GM12873 (cell line): ENCODE data around the gene TTC21B.

Source experiments
- TF ChIP-seq, protein P1 (sequence below): IDR thresholded peaks from 2 replicates; pipeline ENCODE4 v1.5.1; 2012; ENCODE audit warnings: low read depth, mild to moderate bottlenecking, moderate library complexity, low read length, control low read depth; ENCODE audit not compliant: insufficient read depth; ENCODE audit errors: missing control alignments

TTC21B gene

DNA sequence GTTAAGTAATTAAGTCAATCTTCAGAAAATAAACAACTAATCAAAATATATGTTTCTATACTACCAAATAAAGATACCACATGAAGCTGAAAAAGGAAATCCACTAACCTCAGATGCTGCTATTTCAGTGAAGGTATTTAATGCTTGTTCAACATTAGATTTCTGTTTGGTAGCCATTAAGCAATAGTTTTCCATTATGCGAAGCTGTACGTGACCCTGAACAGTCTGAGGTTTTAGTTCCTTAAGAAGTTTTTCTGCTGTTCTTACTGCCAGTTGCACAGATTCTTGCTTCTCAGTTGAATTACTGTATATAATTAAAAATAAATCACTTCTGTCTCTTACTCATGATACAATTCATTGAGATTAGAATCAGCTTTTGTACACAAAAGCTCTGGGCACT lies 65.4 kb downstream of the TTC21B start:
- TF ChIP-seq, protein P1, sequence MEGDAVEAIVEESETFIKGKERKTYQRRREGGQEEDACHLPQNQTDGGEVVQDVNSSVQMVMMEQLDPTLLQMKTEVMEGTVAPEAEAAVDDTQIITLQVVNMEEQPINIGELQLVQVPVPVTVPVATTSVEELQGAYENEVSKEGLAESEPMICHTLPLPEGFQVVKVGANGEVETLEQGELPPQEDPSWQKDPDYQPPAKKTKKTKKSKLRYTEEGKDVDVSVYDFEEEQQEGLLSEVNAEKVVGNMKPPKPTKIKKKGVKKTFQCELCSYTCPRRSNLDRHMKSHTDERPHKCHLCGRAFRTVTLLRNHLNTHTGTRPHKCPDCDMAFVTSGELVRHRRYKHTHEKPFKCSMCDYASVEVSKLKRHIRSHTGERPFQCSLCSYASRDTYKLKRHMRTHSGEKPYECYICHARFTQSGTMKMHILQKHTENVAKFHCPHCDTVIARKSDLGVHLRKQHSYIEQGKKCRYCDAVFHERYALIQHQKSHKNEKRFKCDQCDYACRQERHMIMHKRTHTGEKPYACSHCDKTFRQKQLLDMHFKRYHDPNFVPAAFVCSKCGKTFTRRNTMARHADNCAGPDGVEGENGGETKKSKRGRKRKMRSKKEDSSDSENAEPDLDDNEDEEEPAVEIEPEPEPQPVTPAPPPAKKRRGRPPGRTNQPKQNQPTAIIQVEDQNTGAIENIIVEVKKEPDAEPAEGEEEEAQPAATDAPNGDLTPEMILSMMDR, result no peak

DNA sequence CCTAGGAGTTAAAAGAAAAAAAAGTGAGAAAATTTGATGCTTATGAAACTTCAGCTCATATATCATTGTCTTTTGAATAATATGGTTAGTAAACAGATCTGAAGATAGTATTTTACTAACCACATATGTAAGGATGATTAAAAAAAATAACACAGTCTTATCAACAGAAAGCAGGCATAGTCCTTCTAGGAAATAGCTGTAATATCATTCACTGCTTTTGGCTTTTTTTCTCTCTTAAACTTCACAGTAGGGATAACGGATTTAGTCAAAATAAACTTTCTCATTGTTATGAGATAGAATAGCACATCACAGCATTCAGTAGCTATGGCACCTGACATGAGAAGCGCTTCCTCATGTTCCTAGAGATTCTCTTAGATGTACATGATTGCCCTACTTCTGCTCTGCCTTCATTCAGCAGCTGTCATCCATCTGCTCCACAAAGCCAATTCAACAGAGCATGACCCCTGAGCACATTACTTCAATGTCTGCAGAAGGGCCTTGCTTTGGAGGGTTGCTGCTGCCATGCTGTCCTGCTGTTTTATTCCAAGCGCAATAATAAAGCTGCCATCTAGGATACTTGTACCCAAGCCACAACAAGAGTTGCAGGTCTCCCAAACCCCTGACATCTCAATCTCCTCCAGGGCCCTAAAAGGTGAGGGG lies 67.0 kb downstream of the TTC21B start:
- TF ChIP-seq, protein P1, result no peak

DNA sequence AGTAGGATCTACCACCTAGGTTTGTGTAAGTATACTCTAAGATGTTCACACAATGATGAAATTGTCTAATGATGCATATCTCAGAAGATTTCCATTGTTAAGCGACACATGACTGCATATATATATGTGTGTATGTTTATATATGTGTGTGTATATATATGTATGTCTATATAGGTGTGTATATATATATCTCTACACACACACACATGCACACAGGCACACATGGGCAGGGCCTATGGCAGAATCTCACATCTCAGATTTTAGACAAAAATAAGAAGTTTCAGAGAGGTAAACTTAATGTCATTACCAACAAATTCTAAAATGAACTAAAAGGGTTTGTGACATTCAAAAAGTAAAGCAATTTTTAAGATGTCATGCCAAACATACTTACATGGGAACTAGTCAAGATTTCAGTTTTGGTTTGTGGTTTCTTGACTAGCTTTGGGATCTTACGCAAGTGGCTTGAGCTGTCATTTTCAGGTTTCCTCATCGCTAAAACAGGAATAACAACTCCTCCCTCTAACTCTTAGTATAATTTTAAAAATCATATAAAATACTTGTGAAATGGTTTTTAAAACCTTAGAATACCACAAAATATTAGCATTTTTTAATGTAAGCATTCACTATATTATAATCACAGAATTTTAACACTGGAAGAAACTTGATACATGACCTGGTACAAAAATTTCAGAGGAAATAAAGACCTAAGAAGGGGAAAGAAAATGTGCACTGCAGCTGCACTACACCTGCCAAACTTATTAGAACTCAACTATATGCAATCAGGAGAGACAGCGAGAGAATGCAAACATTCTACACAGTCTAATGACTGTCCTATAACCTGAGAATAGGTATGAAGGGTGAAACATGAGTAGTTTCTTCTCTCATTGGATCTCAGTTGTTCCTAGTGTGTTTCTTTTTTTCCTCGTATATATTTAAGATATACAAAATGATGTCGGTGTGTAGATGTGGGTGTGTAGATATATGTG lies 75.7 kb downstream of the TTC21B start:
- TF ChIP-seq, protein P1, result no peak

DNA sequence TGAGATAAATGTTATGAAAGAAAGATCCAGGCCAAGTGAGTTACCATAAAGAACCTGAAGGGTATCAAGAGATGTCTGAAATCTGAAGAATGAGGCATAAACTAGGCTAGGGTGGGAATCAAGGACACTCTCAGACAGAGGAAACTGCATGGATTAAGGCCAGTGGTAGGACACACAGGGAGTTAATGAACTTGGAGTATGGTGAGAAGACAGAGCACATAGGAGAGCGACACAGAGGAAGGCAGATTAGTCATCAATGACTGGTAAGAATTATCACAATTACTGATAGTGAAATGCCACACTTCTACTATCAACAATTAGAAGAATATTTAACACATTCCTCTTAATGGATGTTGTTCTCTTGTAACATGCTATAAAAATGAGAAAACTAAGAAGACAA lies 76.9 kb downstream of the TTC21B start:
- TF ChIP-seq, protein P1, result no peak

DNA sequence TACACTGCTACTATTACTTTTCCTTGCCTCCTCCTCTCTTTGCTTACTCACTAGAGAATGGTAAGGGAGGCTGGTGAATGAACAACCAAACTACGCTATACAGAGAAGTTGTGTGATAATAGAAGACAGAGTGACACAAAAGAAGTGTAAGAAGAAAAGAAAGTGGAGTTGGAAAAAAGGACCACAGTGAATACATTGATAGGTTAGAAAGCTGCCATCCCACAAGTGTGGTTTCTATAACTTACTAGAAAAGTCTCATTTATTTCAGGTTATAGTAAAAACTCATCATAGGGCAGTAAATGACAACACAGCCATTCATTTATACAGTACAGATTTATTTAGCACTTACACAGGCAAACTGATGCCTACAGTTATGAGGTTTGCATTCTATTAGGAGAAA lies 77.3 kb downstream of the TTC21B start:
- TF ChIP-seq, protein P1, result no peak

DNA sequence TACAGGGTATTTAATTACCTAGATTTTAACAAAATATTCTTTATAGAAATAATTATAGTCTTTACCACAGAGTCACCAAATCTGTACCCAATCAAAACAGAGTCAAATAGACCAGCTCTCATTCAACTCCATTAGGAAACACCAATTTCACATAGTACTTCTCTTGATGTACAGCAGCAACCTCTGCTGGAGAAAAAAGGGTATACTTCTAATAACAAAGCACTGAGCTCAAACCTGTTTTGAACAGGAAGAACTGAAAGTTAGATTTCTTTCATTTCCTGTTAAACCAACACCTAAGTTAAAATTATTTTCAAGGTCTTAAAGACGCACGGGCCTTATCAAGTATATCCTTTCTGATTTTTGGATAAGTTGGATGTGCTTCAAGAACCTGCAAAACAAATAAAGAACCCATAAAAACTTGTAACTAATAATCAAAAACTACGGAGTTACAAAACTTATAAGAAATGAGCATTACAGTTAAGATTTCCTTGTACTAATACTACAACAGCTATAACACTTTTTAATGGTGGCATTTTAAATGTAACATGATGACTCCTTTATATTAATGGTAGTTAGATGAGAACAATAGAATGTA lies 79.0 kb downstream of the TTC21B start:
- TF ChIP-seq, protein P1, result peak; percentile 66
